Activated CD8-positive, alpha-beta T cell treated with anti-CD3 and anti-CD28 coated beads for 36 hours (primary cell): ENCODE data around the gene TTC16. TPM values are rescaled to one million over a fixed set of nuclear protein-coding genes. Genes with fewer than 3 reads are reported as not detected.

ENCODE experiments used
- ATAC-seq: fragments of 200-7000 bp; cut with Tn5 transposase; one replicate; pipeline ENCODE4 v1.10.0; 2021; ENCODE audit warnings: mild to moderate bottlenecking, moderate library complexity
- CTCF ChIA-PET: fragments of 350-600 bp; sonication (Branson Sonifier 250); formaldehyde crosslinking; loops from one replicate; lab custom pipeline; 2021; ENCODE audit warnings: antibody characterized with exemption; lab: Charles Lee
- POLR2A ChIA-PET: fragments of 350-600 bp; sonication (Branson Sonifier 250); formaldehyde crosslinking; loops from one replicate; lab custom pipeline; 2021; ENCODE audit warnings: antibody characterized with exemption; lab: Charles Lee
- DNase-seq: peaks from one replicate; pipeline ENCODE4 v3.0.0-alpha.2; 2020
- H3K27ac Mint-ChIP-seq: one replicate; pipeline ENCODE4 v1.8.0; 2021; ENCODE audit warnings: mild to moderate bottlenecking, mixed read lengths
- H3K27me3 Mint-ChIP-seq: one replicate; pipeline ENCODE4 v1.8.0; 2021; ENCODE audit warnings: mixed read lengths
- H3K36me3 Mint-ChIP-seq: one replicate; pipeline ENCODE4 v1.8.0; 2021; ENCODE audit warnings: low read depth, mixed read lengths
- H3K4me1 Mint-ChIP-seq: one replicate; pipeline ENCODE4 v1.8.0; 2021; ENCODE audit warnings: low read depth, mixed read lengths
- H3K4me3 Mint-ChIP-seq: one replicate; pipeline ENCODE4 v1.8.0; 2021; ENCODE audit warnings: mild to moderate bottlenecking, moderate library complexity, mixed read lengths
- H3K9me3 Mint-ChIP-seq: one replicate; pipeline ENCODE4 v1.8.0; 2021; ENCODE audit warnings: mixed read lengths
- intact Hi-C: fragments of 100-400 bp; cut with micrococcal nuclease; formaldehyde crosslinking; loops from one replicate; pipeline ENCODE4 v1.10.0; 2022
- total RNA-seq, 2 experiments: library from RNA; stranded (reverse); gene quantifications; one replicate each; pipeline ENCODE4 v1.2.3, GENCODE V29; 2021
- TF ChIP-seq, protein P1 (sequence below): fragments of 200-600 bp; IDR thresholded peaks from one replicate; pipeline ENCODE4 v1.8.0; 2022; ENCODE audit warnings: antibody characterized with exemption, mild to moderate bottlenecking

Gene TTC16
- total RNA-seq, 2 experiments from 2014 or later: 2.1 to 2.3 TPM

DNA sequence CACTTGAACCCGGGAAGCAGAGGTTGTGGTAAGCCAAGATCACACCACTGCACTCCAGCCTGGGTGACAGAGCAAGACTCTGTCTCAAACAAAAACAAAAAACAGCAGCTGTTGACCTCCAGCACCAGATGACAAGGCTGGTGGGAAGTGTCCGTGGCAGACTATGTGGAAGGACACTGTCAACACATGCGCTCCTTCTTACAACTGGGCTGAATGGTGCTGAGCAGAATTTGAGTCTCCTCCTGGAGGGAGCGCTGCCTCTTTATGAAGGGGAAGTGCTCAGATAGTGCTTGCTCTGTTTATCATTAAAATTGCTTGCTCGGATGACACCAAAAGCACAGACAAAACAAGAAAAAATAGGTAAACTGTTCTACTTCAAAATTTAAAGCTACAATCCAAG lies 18.3 kb upstream of the TTC16 start:
- Mint-ChIP-seq H3K36me3 (no peaks in the 10 kb centered on the region), H3K27ac (no peak overlapping the region), H3K4me3 (no peak overlapping the region), H3K9me3 (no peaks in the 10 kb centered on the region), H3K4me1 (peaks cover 12% of the 10 kb centered on the region), H3K27me3 (no peaks in the 10 kb centered on the region)
- DNase-seq: no peak
- ChIA-PET POLR2A (interaction anchor here (0.5 kb wide), 1 partner anchor 189 kb away, joined by 3 read pairs; no protein-coding TSS in a partner anchor), CTCF (no interaction called here)
- TF ChIP-seq, protein P1, sequence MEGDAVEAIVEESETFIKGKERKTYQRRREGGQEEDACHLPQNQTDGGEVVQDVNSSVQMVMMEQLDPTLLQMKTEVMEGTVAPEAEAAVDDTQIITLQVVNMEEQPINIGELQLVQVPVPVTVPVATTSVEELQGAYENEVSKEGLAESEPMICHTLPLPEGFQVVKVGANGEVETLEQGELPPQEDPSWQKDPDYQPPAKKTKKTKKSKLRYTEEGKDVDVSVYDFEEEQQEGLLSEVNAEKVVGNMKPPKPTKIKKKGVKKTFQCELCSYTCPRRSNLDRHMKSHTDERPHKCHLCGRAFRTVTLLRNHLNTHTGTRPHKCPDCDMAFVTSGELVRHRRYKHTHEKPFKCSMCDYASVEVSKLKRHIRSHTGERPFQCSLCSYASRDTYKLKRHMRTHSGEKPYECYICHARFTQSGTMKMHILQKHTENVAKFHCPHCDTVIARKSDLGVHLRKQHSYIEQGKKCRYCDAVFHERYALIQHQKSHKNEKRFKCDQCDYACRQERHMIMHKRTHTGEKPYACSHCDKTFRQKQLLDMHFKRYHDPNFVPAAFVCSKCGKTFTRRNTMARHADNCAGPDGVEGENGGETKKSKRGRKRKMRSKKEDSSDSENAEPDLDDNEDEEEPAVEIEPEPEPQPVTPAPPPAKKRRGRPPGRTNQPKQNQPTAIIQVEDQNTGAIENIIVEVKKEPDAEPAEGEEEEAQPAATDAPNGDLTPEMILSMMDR: no peak
- ATAC-seq: no peak
- intact Hi-C loops: no loop called here

DNA sequence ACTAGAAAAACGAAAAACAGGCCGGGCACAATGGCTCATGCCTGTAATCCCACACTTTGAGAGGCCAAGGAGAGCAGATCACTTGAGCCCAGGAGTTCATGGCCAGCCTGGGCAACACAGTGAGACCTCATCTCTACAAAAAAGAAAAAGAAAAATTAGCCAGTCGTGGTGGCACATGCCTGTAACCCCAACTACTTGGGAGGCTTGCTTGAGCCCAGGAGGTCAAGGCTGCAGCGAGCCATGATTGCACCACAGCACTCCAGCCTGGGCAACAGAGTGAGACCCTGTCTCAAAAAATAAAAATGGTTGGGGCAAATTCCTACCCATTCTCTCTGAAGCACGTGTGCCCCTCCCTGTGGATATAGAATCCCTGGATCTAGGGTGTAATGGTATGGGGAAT lies 17.5 kb upstream of the TTC16 start:
- no peaks in the 10 kb centered on the region for H3K27me3 Mint-ChIP-seq
- peaks cover 12% of the 10 kb centered on the region for H3K4me1 Mint-ChIP-seq
- DNase-seq (no peak), ATAC-seq (no peak)
- no peak overlapping the region for H3K4me3 Mint-ChIP-seq
- no peak overlapping the region for H3K27ac Mint-ChIP-seq
- ChIA-PET CTCF (no interaction called here), POLR2A (interaction anchor here (0.5 kb wide), 1 partner anchor 189 kb away, joined by 3 read pairs; no protein-coding TSS in a partner anchor)
- TF ChIP-seq, protein P1: no peak
- H3K9me3 Mint-ChIP-seq: no peaks in the 10 kb centered on the region
- H3K36me3 Mint-ChIP-seq: no peaks in the 10 kb centered on the region
- intact Hi-C loops: no loop called here

DNA sequence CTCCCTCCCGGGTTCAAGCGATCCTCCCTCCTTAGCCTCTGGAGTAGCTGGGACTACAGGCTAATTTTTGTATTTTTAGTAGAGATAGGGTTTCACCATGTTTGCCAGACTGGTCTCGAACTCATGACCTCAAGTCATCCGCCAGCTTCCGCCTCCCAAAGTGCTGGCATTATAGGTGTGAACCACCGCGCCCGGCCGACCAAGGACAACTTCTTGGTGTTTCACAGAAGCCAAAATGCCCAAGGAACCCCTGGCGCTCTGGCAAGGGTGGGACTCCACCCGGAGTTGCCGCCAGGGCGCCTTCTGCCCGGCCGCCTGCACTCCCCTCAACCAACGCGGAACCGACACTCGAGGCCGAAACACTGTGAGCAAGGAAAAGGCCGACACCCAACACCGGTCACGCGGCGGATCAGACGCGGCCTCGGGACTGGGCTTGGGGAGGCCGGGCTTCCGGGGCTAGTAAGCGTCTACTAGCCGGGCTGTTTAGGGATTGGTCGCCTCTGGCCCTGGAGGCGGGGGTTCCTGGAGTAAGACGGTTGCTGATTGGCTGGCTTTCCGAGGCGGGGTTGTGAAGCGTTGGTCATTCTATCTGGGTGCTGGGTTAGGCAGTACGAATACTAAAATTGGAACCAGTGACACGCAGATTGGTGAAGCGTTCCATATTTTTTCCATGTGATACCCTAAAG lies 16.8 kb upstream of the TTC16 start:
- ATAC-seq: peak; percentile 100
- peak overlapping the region; percentile 75 for H3K27ac Mint-ChIP-seq
- H3K9me3 Mint-ChIP-seq: no peaks in the 10 kb centered on the region
- H3K4me3 Mint-ChIP-seq: peak overlapping the region; percentile 73
- no peaks in the 10 kb centered on the region for H3K36me3 Mint-ChIP-seq
- ChIA-PET CTCF (interaction anchor here (1.0 kb wide), 1 partner anchor 11 kb away, joined by 3 read pairs; no protein-coding TSS in a partner anchor), POLR2A (no interaction called here)
- H3K27me3 Mint-ChIP-seq: no peaks in the 10 kb centered on the region
- H3K4me1 Mint-ChIP-seq: peaks cover 12% of the 10 kb centered on the region
- DNase-seq: peak; percentile 94
- TF ChIP-seq, protein P1: no peak
- intact Hi-C loops: no loop called here

DNA sequence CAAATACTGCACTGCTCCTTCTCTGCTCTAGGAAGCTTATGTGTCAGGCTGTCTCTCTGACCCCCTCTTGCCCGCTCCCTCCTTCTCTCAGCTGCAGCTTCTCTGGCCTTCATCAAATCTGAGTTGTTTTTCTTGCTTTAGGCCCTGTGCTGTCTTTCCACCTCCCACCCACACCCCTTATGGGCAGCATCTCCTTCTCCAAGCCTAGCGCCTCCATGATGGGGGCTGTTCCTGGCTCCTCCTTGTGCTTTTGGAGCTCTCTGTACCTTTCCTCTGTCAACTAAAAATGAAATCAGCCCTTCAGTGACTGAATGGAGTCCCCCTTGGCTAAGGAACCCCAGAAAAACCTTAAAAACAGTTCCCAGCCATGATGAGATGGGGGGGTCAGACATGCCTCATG lies 15.7 kb upstream of the TTC16 start:
- intact Hi-C loops: no loop called here
- Mint-ChIP-seq H3K9me3 (no peaks in the 10 kb centered on the region), H3K4me3 (no peak overlapping the region), H3K27ac (no peak overlapping the region), H3K27me3 (no peaks in the 10 kb centered on the region), H3K36me3 (no peaks in the 10 kb centered on the region), H3K4me1 (peaks cover 12% of the 10 kb centered on the region)
- TF ChIP-seq, protein P1: no peak
- ChIA-PET CTCF (interaction anchor here (1.0 to 2.0 kb wide), 2 partner anchors 10 to 35 kb away, joined by 3 to 7 read pairs; partner anchors contain the start of gene TOR2A), POLR2A (interaction anchor here (1.0 kb wide), 1 partner anchor 16 kb away, joined by 6 read pairs; the partner anchor contains the start of genes PTRH1 and TTC16)
- ATAC-seq (no peak), DNase-seq (no peak)
